Measurements from ENCODE around the gene ZNF85.

DNA sequence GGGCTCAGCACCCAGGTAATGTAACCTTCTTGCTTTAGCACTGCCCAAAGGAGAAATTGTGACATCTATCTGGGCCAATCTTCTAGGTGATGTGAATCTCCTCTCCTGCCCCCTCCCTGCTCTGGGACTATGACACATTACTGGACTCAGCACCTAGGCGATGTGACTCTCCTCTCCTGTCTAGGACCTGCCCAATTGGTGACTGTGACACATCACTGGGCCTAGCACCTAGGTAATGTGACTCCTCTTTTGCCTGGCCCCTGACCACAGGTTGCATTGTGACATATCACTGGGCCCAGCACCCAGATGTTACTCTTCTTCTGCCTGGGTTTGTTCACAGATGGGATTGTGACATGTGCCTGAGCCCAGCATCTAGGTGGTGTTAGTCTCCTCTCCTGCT is 45.0 kb downstream of the ZNF85 start:
- TF ChIP-seq POLR2A (IDR thresholded peaks at IDR 0.05) (no peak), POLR2AphosphoS5 (IDR thresholded peaks at IDR 0.05) (no peak), EP300 (IDR thresholded peaks at IDR 0.05) (no peak)
- TF ChIP-seq, protein P1, sequence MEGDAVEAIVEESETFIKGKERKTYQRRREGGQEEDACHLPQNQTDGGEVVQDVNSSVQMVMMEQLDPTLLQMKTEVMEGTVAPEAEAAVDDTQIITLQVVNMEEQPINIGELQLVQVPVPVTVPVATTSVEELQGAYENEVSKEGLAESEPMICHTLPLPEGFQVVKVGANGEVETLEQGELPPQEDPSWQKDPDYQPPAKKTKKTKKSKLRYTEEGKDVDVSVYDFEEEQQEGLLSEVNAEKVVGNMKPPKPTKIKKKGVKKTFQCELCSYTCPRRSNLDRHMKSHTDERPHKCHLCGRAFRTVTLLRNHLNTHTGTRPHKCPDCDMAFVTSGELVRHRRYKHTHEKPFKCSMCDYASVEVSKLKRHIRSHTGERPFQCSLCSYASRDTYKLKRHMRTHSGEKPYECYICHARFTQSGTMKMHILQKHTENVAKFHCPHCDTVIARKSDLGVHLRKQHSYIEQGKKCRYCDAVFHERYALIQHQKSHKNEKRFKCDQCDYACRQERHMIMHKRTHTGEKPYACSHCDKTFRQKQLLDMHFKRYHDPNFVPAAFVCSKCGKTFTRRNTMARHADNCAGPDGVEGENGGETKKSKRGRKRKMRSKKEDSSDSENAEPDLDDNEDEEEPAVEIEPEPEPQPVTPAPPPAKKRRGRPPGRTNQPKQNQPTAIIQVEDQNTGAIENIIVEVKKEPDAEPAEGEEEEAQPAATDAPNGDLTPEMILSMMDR (IDR thresholded peaks at IDR 0.05) = no peak

Measured in upper lobe of left lung (tissue), 4 donors.